ENCODE measurements around the gene MYL7. TPM values are rescaled to one million over a fixed set of nuclear protein-coding genes. Genes with fewer than 3 reads are reported as not detected.

Gene MYL7
- total and polyA plus RNA-seq, 9 of the 15 experiments (the other 6 are each of a cell fraction or from before 2014, with no cell fraction given) = not detected

DNA sequence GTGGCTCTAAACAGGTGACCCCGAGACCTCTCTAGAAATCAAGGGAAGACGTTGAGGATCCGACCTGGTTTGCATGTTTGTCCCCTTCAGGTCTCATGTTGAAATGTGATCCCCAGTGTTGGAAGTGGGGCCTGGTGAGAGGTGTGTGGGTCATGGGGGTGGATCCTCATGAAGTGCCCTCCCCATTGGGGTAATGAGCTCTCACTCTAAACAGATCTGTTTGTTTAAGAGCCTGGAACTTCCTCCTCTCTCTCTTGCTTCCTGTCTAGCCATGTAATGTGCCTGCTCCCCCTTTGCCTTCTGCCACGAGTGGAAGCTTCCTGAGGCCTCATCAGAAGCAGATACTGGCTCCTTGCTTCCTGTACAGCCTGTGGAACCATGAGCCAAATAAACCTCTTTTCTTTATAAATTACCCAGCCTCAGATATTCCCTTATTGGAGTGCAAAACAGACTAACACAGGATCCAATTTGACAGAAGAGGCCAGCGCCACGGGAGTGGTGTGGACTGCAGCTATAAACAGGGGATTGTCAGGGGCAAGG is 48.0 kb downstream of the MYL7 start:
- in situ Hi-C loops (cut with MboI) (no loop called here), intact Hi-C loops (cut with micrococcal nuclease) (no loop called here)
- no peak overlapping the region for H3K9ac ChIP-seq (ENCODE audit: insufficient read depth in 1 of 2, low read depth in 2 of 2, low read length in 2 of 2)
- no peak overlapping the region for H3K4me2 ChIP-seq (ENCODE audit: insufficient read depth, low read length)
- H3K4me1 ChIP-seq (replicated peaks in 1 of 2; ENCODE audit: control insufficient read depth in 2 of 2, insufficient read depth in 2 of 2, low read length in 2 of 2) = peaks cover 0 to 13% of the 10 kb centered on the region in 2 experiments; a peak in 2 of 5 replicates
- no TSS peak for BruUV-seq (replicated peaks)
- peaks cover 0 to 5% of the 10 kb centered on the region in 2 experiments; a peak in 1 of 5 replicates for H3K27me3 ChIP-seq (ENCODE audit: control insufficient read depth in 2 of 2, insufficient read depth in 2 of 2, low read length in 2 of 2)
- no peak overlapping the region for H2AFZ ChIP-seq (ENCODE audit: low read depth, low read length)
- POLR2A ChIA-PET = no interaction called here
- ATAC-seq (0 out of 3 replicates have a peak, but pooled peaks have one; percentile 13), FAIRE-seq (no peak), DNase-seq (ENCODE audit: extremely low read depth in 1 of 4, low spot score in 3 of 4) (no peak)
- CTCF ChIA-PET (ENCODE audit: low intra/inter-chr PET ratio) = no interaction called here
- H3K4me3 ChIP-seq = no peak overlapping the region
- H3K27ac ChIP-seq (ENCODE audit: extremely low read depth, low read depth, low read length) = no peak overlapping the region
- 10% methylated on average over 6 of the region's 6 CpGs for WGBS (ENCODE audit: insufficient coverage, low coverage, missing lambda C conversion rate)
- no peaks in the 10 kb centered on the region for H3K9me3 ChIP-seq (replicated peaks; ENCODE audit: control insufficient read depth, insufficient read depth, low read depth, low read length)
- H4K20me1 ChIP-seq (replicated peaks; ENCODE audit: control insufficient read depth, insufficient read depth, low read length) = no peaks in the 10 kb centered on the region
- H3K79me2 ChIP-seq (ENCODE audit: control insufficient read depth, insufficient read depth, low read length) = no peaks in the 10 kb centered on the region
- peak in 1 of 2 experiments; percentile 44; a peak in 1 of 4 replicates for TF ChIP-seq TRIM24 (IDR thresholded peaks at IDR 0.05)
- TF ChIP-seq, protein P1, sequence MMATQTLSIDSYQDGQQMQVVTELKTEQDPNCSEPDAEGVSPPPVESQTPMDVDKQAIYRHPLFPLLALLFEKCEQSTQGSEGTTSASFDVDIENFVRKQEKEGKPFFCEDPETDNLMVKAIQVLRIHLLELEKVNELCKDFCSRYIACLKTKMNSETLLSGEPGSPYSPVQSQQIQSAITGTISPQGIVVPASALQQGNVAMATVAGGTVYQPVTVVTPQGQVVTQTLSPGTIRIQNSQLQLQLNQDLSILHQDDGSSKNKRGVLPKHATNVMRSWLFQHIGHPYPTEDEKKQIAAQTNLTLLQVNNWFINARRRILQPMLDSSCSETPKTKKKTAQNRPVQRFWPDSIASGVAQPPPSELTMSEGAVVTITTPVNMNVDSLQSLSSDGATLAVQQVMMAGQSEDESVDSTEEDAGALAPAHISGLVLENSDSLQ (IDR thresholded peaks at IDR 0.05) = peak; percentile 66; the same call in 1 of the 2 replicates
- no peak for TF ChIP-seq RB1 (IDR thresholded peaks at IDR 0.05; ENCODE audit: low read depth)
- TF ChIP-seq POLR2G (IDR thresholded peaks at IDR 0.05; ENCODE audit: low read depth, low read length) = no peak
- TF ChIP-seq ZNF766 (CRISPR knock-in tag; conservative IDR thresholded peaks at IDR 0.05) = peak; percentile 96
- TF ChIP-seq ZNF316 (IDR thresholded peaks at IDR 0.05) = peak; percentile 32
- H3K9me1 ChIP-seq (ENCODE audit: control insufficient read depth, insufficient read depth, low read length) = no peaks in the 10 kb centered on the region
- H3K36me3 ChIP-seq (ENCODE audit: control insufficient read depth, insufficient read depth, low read length) = no peaks in the 10 kb centered on the region

Small RNA genes lying within 50 kb of the gene (small RNA-seq; reads per million reads assigned to genes)
- gene RNA5SP230 = not detected

Other genes with a start within 250 kb of the MYL7 start
Only the 7 nearest of the 11 such genes appear.
- 61.5 and 65.1 TPM in 2 replicates for gene DBNL, start 96.6 kb downstream of the MYL7 start, total RNA-seq (2014; rRNA removed)
- 17.5 and 21.2 TPM in 2 replicates for gene DBNL, start 96.6 kb downstream of the MYL7 start, total RNA-seq (2014; rRNA removed; fragmentation: Illumina TruSeq; extraction: Trizol)
- 36.9 and 38.9 TPM in 2 replicates for gene DBNL, start 96.6 kb downstream of the MYL7 start, total RNA-seq (2015; rRNA removed; fragmentation: Illumina TruSeq; extraction: Trizol)
- 51.5 and 57.7 TPM in 2 replicates for gene DBNL, start 96.6 kb downstream of the MYL7 start, total RNA-seq (2021)
- gene DBNL, start 96.6 kb downstream of the MYL7 start, polyA plus RNA-seq (2011; rRNA removed) = 32.4 and 35.0 TPM in 2 replicates
- gene DBNL, start 96.6 kb downstream of the MYL7 start, polyA plus RNA-seq (2014; fragmentation: Illumina TruSeq; extraction: Trizol) = 52.1 and 58.2 TPM in 2 replicates
- 1 to 10 TPM; 1.9 to 3.7 TPM for gene DBNL, start 96.6 kb downstream of the MYL7 start, polyA plus RNA-seq (2014; fragmentation: Nextera tagmentation; extraction: Ambion mirVana)
- 47.6 and 53.0 TPM in 2 replicates for gene DBNL, start 96.6 kb downstream of the MYL7 start, polyA plus RNA-seq (2014; rRNA removed)
- not detected in 2 replicates for gene PGAM2, start 75.8 kb downstream of the MYL7 start, total RNA-seq (2014; rRNA removed)
- not detected in 2 replicates for gene PGAM2, start 75.8 kb downstream of the MYL7 start, total RNA-seq (2014; rRNA removed; fragmentation: Illumina TruSeq; extraction: Trizol)
- gene PGAM2, start 75.8 kb downstream of the MYL7 start, total RNA-seq (2015; rRNA removed; fragmentation: Illumina TruSeq; extraction: Trizol) = not detected in 2 replicates
- not detected in 2 replicates for gene PGAM2, start 75.8 kb downstream of the MYL7 start, total RNA-seq (2021)
- not detected in 2 replicates for gene PGAM2, start 75.8 kb downstream of the MYL7 start, polyA plus RNA-seq (2011; rRNA removed)
- not detected in 2 replicates for gene PGAM2, start 75.8 kb downstream of the MYL7 start, polyA plus RNA-seq (2014; fragmentation: Illumina TruSeq; extraction: Trizol)
- gene PGAM2, start 75.8 kb downstream of the MYL7 start, polyA plus RNA-seq (2014; fragmentation: Nextera tagmentation; extraction: Ambion mirVana) = not detected
- gene PGAM2, start 75.8 kb downstream of the MYL7 start, polyA plus RNA-seq (2014; rRNA removed) = not detected in 2 replicates
- 4.1 and 6.5 TPM in 2 replicates for gene POLM, start 58.8 kb downstream of the MYL7 start, total RNA-seq (2014; rRNA removed)
- gene POLM, start 58.8 kb downstream of the MYL7 start, total RNA-seq (2014; rRNA removed; fragmentation: Illumina TruSeq; extraction: Trizol) = 1.3 and 1.9 TPM in 2 replicates
- 4.2 and 4.8 TPM in 2 replicates for gene POLM, start 58.8 kb downstream of the MYL7 start, total RNA-seq (2015; rRNA removed; fragmentation: Illumina TruSeq; extraction: Trizol)
- gene POLM, start 58.8 kb downstream of the MYL7 start, total RNA-seq (2021) = 8.6 and 9.9 TPM in 2 replicates
- gene POLM, start 58.8 kb downstream of the MYL7 start, polyA plus RNA-seq (2011; rRNA removed) = 4.1 and 5.7 TPM in 2 replicates
- gene POLM, start 58.8 kb downstream of the MYL7 start, polyA plus RNA-seq (2014; fragmentation: Illumina TruSeq; extraction: Trizol) = 3.6 and 4.1 TPM in 2 replicates
- gene POLM, start 58.8 kb downstream of the MYL7 start, polyA plus RNA-seq (2014; fragmentation: Nextera tagmentation; extraction: Ambion mirVana) = under 1 TPM; 0.51 to 0.70 TPM
- 5.2 and 5.9 TPM in 2 replicates for gene POLM, start 58.8 kb downstream of the MYL7 start, polyA plus RNA-seq (2014; rRNA removed)
- 0.53 TPM in 1 of 2 replicates, not detected in the other for gene AEBP1, start 37.0 kb downstream of the MYL7 start, total RNA-seq (2014; rRNA removed)
- 0.15 TPM in 1 of 2 replicates, not detected in the other for gene AEBP1, start 37.0 kb downstream of the MYL7 start, total RNA-seq (2014; rRNA removed; fragmentation: Illumina TruSeq; extraction: Trizol)
- gene AEBP1, start 37.0 kb downstream of the MYL7 start, total RNA-seq (2015; rRNA removed; fragmentation: Illumina TruSeq; extraction: Trizol) = 0.36 TPM in 1 of 2 replicates, not detected in the other
- 0.78 and 0.87 TPM in 2 replicates for gene AEBP1, start 37.0 kb downstream of the MYL7 start, total RNA-seq (2021)
- 0.43 and 1.1 TPM in 2 replicates for gene AEBP1, start 37.0 kb downstream of the MYL7 start, polyA plus RNA-seq (2011; rRNA removed)
- gene AEBP1, start 37.0 kb downstream of the MYL7 start, polyA plus RNA-seq (2014; fragmentation: Illumina TruSeq; extraction: Trizol) = 0.30 and 0.69 TPM in 2 replicates
- gene AEBP1, start 37.0 kb downstream of the MYL7 start, polyA plus RNA-seq (2014; fragmentation: Nextera tagmentation; extraction: Ambion mirVana) = under 1 TPM in 1 of 2 experiments, not detected in 1; 0.04 TPM
- gene AEBP1, start 37.0 kb downstream of the MYL7 start, polyA plus RNA-seq (2014; rRNA removed) = 0.03 TPM in 1 of 2 replicates, not detected in the other
- 225 and 257 TPM in 2 replicates for gene POLD2, start 17.8 kb downstream of the MYL7 start, total RNA-seq (2014; rRNA removed)
- gene POLD2, start 17.8 kb downstream of the MYL7 start, total RNA-seq (2014; rRNA removed; fragmentation: Illumina TruSeq; extraction: Trizol) = 84.6 and 112 TPM in 2 replicates
- gene POLD2, start 17.8 kb downstream of the MYL7 start, total RNA-seq (2015; rRNA removed; fragmentation: Illumina TruSeq; extraction: Trizol) = 148 and 153 TPM in 2 replicates
- 259 and 267 TPM in 2 replicates for gene POLD2, start 17.8 kb downstream of the MYL7 start, total RNA-seq (2021)
- 255 and 293 TPM in 2 replicates for gene POLD2, start 17.8 kb downstream of the MYL7 start, polyA plus RNA-seq (2011; rRNA removed)
- 230 and 249 TPM in 2 replicates for gene POLD2, start 17.8 kb downstream of the MYL7 start, polyA plus RNA-seq (2014; fragmentation: Illumina TruSeq; extraction: Trizol)
- gene POLD2, start 17.8 kb downstream of the MYL7 start, polyA plus RNA-seq (2014; fragmentation: Nextera tagmentation; extraction: Ambion mirVana) = 10 to 100 TPM; 29.7 to 82.9 TPM
- 225 and 255 TPM in 2 replicates for gene POLD2, start 17.8 kb downstream of the MYL7 start, polyA plus RNA-seq (2014; rRNA removed)
- 0.14 and 0.16 TPM in 2 replicates for gene GCK, start 48.1 kb upstream of the MYL7 start, total RNA-seq (2014; rRNA removed)
- 0.18 TPM in 1 of 2 replicates, not detected in the other for gene GCK, start 48.1 kb upstream of the MYL7 start, total RNA-seq (2014; rRNA removed; fragmentation: Illumina TruSeq; extraction: Trizol)
- gene GCK, start 48.1 kb upstream of the MYL7 start, total RNA-seq (2015; rRNA removed; fragmentation: Illumina TruSeq; extraction: Trizol) = 0.11 TPM in 1 of 2 replicates, not detected in the other
- gene GCK, start 48.1 kb upstream of the MYL7 start, total RNA-seq (2021) = 0.11 and 0.22 TPM in 2 replicates
- not detected in 2 replicates for gene GCK, start 48.1 kb upstream of the MYL7 start, polyA plus RNA-seq (2011; rRNA removed)
- not detected in 2 replicates for gene GCK, start 48.1 kb upstream of the MYL7 start, polyA plus RNA-seq (2014; fragmentation: Illumina TruSeq; extraction: Trizol)
- gene GCK, start 48.1 kb upstream of the MYL7 start, polyA plus RNA-seq (2014; fragmentation: Nextera tagmentation; extraction: Ambion mirVana) = under 1 TPM; 0.25 to 0.55 TPM
- gene GCK, start 48.1 kb upstream of the MYL7 start, polyA plus RNA-seq (2014; rRNA removed) = 0.13 and 0.35 TPM in 2 replicates
- gene YKT6, start 59.6 kb upstream of the MYL7 start, total RNA-seq (2014; rRNA removed) = 82.0 and 96.9 TPM in 2 replicates
- gene YKT6, start 59.6 kb upstream of the MYL7 start, total RNA-seq (2014; rRNA removed; fragmentation: Illumina TruSeq; extraction: Trizol) = 52.0 and 57.7 TPM in 2 replicates
- 56.9 and 59.5 TPM in 2 replicates for gene YKT6, start 59.6 kb upstream of the MYL7 start, total RNA-seq (2015; rRNA removed; fragmentation: Illumina TruSeq; extraction: Trizol)
- 73.2 and 80.6 TPM in 2 replicates for gene YKT6, start 59.6 kb upstream of the MYL7 start, total RNA-seq (2021)
- 90.6 and 96.8 TPM in 2 replicates for gene YKT6, start 59.6 kb upstream of the MYL7 start, polyA plus RNA-seq (2011; rRNA removed)
- 73.0 and 80.6 TPM in 2 replicates for gene YKT6, start 59.6 kb upstream of the MYL7 start, polyA plus RNA-seq (2014; fragmentation: Illumina TruSeq; extraction: Trizol)
- gene YKT6, start 59.6 kb upstream of the MYL7 start, polyA plus RNA-seq (2014; fragmentation: Nextera tagmentation; extraction: Ambion mirVana) = 1 to 10 TPM; 1.6 to 2.8 TPM
- 75.1 and 96.5 TPM in 2 replicates for gene YKT6, start 59.6 kb upstream of the MYL7 start, polyA plus RNA-seq (2014; rRNA removed)